GM12875 (cell line): ENCODE data around the gene ALS2CL.

ENCODE experiments used
- H3K4me3 ChIP-seq: one replicate; pipeline ENCODE4 v1.5.1; 2011; ENCODE audit warnings: low read depth, low read length, control low read depth
- CTCF ChIP-seq: IDR thresholded peaks from 2 replicates; pipeline ENCODE4 v1.5.1; 2011; ENCODE audit warnings: low read depth, mild to moderate bottlenecking, control low read depth, inconsistent platforms, low read length, moderate library complexity, borderline replicate concordance; ENCODE audit not compliant: insufficient read depth

Gene ALS2CL

GRCh38 chr3:46731795-46732194 lies 38.3 kb upstream of the ALS2CL start:
- no peak for TF ChIP-seq CTCF
- no peak overlapping the region for H3K4me3 ChIP-seq

- TF ChIP-seq CTCF, result no peak
- no peak overlapping the region for H3K4me3 ChIP-seq
Measured at GRCh38 chr3:46730819-46731218, 37.3 kb upstream of the ALS2CL start.

- TF ChIP-seq CTCF, result no peak
- H3K4me3 ChIP-seq, result no peak overlapping the region
Measured at GRCh38 chr3:46729038-46729437, 35.6 kb upstream of the ALS2CL start.

- no peak overlapping the region for H3K4me3 ChIP-seq
- TF ChIP-seq CTCF, result no peak
Measured at GRCh38 chr3:46725621-46726314, 32.3 kb upstream of the ALS2CL start.

- TF ChIP-seq CTCF, result no peak
- no peak overlapping the region for H3K4me3 ChIP-seq
Measured at GRCh38 chr3:46724424-46724823, 30.9 kb upstream of the ALS2CL start.

- no peak overlapping the region for H3K4me3 ChIP-seq
Measured at GRCh38 chr3:46722443-46722842, 29.0 kb upstream of the ALS2CL start.

More at GRCh38 chr3:46722443-46722842, 29.0 kb upstream of the ALS2CL start:
- TF ChIP-seq CTCF, result no peak
